Vagina (tissue), 2 donors: ENCODE measurements around the gene SMAP2. TPM values are rescaled to one million over a fixed set of nuclear protein-coding genes. Genes with fewer than 3 reads are reported as not detected.

Experiments used
- DNase-seq, 2 donors: peaks; one replicate each; pipeline ENCODE4 v3.0.0-alpha.2; 2017; ENCODE audit errors: extremely low spot score in 2 of 2
- H3K27ac ChIP-seq: fragments of 200-600 bp; sonication (generic); one replicate; pipeline ENCODE4 v1.5.1; 2019
- H3K27me3 ChIP-seq: fragments of 200-600 bp; sonication (generic); one replicate; pipeline ENCODE4 v1.5.1; 2019
- H3K36me3 ChIP-seq, 2 donors: fragments of 200-600 bp; sonication (generic); one replicate each; pipeline ENCODE4 v1.5.1; 2017 to 2019
- H3K4me1 ChIP-seq: fragments of 200-600 bp; sonication (generic); one replicate; pipeline ENCODE4 v1.5.1; 2019
- H3K4me3 ChIP-seq, 2 donors: fragments of 200-600 bp; sonication (generic); 1 replicate in 1 of 2; 2 replicates in 1 of 2; pipeline ENCODE4 v1.5.1; 2016 to 2019
- H3K9me3 ChIP-seq: fragments of 200-600 bp; sonication (generic); one replicate; pipeline ENCODE4 v1.5.1; 2019
- POLR2A ChIP-seq, 2 donors: fragments of 450-650 bp; IDR thresholded peaks; one replicate each; pipeline ENCODE4 v1.6.1; 2017; ENCODE audit warnings: antibody characterized with exemption in 2 of 2, mild to moderate bottlenecking in 2 of 2, moderate library complexity in 2 of 2
- POLR2AphosphoS5 ChIP-seq, 2 donors: sonication (generic); formaldehyde crosslinking; IDR thresholded peaks; one replicate each; pipeline ENCODE4 v1.9.0; 2017; ENCODE audit warnings: antibody characterized with exemption in 2 of 2, mild to moderate bottlenecking in 2 of 2, low read depth in 1 of 2; ENCODE audit not compliant: insufficient read depth in 1 of 2
- intact Hi-C: fragments of 100-400 bp; cut with DNase I; formaldehyde crosslinking; loops from one replicate; pipeline ENCODE4 v1.15.1; 2023
- total RNA-seq: library from RNA; depleted of rRNA; stranded (reverse); fragments of >200 nt; gene quantifications from one replicate; pipeline ENCODE4 v1.2.3, GENCODE V29; 2016
- TF ChIP-seq, protein P1 (sequence below), 3 experiments: fragments of 450-650 bp in 2 of 3; fragments of 200-600 bp in 1 of 3; sonication (generic) in 1 of 3; IDR thresholded peaks; one replicate each; pipeline ENCODE4 v1.5.1; 2017 to 2019; ENCODE audit warnings: antibody characterized with exemption in 3 of 3, mild to moderate bottlenecking in 2 of 3, moderate library complexity in 2 of 3

The SMAP2 gene
- total RNA-seq, 1 donor from 2014 or later = 24.8 TPM

GRCh38 chr1:40454873-40455272 lies 81.3 kb downstream of the SMAP2 start:
- Histone ChIP-seq H3K4me1 (peaks cover 6% of the 10 kb centered on the region), H3K4me3 (no peak overlapping the region), H3K27ac (no peak overlapping the region), H3K36me3 (peaks cover 0 to 34% of the 10 kb centered on the region in 2 donors), H3K27me3 (no peaks in the 10 kb centered on the region), H3K9me3 (peaks cover 23% of the 10 kb centered on the region)
- intact Hi-C loops = no loop called here
- no peak for DNase-seq
- no peak for TF ChIP-seq POLR2AphosphoS5 (IDR thresholded peaks at IDR 0.05; ENCODE audit: insufficient read depth in 1 of 2, low read depth in 1 of 2)
- no peak for TF ChIP-seq POLR2A (IDR thresholded peaks at IDR 0.05)
- TF ChIP-seq, protein P1, sequence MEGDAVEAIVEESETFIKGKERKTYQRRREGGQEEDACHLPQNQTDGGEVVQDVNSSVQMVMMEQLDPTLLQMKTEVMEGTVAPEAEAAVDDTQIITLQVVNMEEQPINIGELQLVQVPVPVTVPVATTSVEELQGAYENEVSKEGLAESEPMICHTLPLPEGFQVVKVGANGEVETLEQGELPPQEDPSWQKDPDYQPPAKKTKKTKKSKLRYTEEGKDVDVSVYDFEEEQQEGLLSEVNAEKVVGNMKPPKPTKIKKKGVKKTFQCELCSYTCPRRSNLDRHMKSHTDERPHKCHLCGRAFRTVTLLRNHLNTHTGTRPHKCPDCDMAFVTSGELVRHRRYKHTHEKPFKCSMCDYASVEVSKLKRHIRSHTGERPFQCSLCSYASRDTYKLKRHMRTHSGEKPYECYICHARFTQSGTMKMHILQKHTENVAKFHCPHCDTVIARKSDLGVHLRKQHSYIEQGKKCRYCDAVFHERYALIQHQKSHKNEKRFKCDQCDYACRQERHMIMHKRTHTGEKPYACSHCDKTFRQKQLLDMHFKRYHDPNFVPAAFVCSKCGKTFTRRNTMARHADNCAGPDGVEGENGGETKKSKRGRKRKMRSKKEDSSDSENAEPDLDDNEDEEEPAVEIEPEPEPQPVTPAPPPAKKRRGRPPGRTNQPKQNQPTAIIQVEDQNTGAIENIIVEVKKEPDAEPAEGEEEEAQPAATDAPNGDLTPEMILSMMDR (IDR thresholded peaks at IDR 0.05) = no peak

DNA sequence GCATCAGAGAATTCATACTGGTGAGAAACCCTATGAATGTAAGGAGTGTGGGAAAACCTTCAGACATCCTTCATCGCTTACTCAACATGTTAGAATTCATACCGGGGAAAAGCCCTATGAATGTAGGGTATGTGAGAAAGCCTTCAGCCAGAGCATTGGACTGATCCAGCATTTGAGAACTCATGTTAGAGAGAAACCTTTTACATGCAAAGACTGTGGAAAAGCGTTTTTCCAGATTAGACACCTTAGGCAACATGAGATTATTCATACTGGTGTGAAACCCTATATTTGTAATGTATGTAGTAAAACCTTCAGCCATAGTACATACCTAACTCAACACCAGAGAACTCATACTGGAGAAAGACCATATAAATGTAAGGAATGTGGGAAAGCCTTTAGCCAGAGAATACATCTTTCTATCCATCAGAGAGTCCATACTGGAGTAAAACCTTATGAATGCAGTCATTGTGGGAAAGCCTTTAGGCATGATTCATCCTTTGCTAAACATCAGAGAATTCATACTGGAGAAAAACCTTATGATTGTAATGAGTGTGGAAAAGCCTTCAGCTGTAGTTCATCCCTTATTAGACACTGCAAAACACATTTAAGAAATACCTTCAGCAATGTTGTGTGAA lies 89.5 kb downstream of the SMAP2 start:
- Histone ChIP-seq H3K9me3 (peaks cover 80% of the 10 kb centered on the region), H3K4me1 (no peaks in the 10 kb centered on the region), H3K27ac (no peak overlapping the region), H3K4me3 (no peak overlapping the region), H3K36me3 (peaks cover 0 to 44% of the 10 kb centered on the region in 2 donors), H3K27me3 (no peaks in the 10 kb centered on the region)
- intact Hi-C loops = no loop called here
- DNase-seq = no peak
- TF ChIP-seq POLR2A (IDR thresholded peaks at IDR 0.05) (no peak), POLR2AphosphoS5 (IDR thresholded peaks at IDR 0.05; ENCODE audit: insufficient read depth in 1 of 2, low read depth in 1 of 2) (no peak)
- TF ChIP-seq, protein P1 (IDR thresholded peaks at IDR 0.05) = no peak

DNA sequence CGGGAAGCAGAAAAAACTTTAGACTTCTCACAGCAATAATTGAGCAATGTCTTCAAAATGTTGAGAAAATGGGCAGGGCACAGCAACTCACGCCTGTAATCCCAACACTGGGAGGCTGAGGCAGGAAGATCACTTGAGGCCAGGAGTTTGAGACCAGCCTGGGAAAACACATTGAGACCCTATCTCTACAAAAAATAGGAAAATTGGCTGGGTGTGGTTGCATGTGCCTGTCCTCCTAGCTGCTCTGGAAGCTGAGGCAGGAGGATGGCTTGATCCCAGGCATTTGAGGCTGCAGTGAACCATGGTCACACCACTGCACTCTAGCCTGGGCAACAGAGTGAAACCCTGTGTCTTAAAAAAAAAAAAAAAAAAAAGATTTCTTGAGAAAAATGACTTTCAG lies 95.8 kb downstream of the SMAP2 start:
- no peaks in the 10 kb centered on the region for H3K36me3 ChIP-seq

More for the DNA sequence above, 95.8 kb downstream of the SMAP2 start:
- TF ChIP-seq, protein P1 (IDR thresholded peaks at IDR 0.05) = no peak
- no peak for TF ChIP-seq POLR2A (IDR thresholded peaks at IDR 0.05)
- no peak for TF ChIP-seq POLR2AphosphoS5 (IDR thresholded peaks at IDR 0.05; ENCODE audit: insufficient read depth in 1 of 2, low read depth in 1 of 2)
- Histone ChIP-seq H3K27me3 (no peaks in the 10 kb centered on the region), H3K4me3 (no peak overlapping the region), H3K4me1 (no peaks in the 10 kb centered on the region), H3K9me3 (peaks cover 30% of the 10 kb centered on the region), H3K27ac (no peak overlapping the region)
- intact Hi-C loops = no loop called here
- DNase-seq = no peak

Other genes starting within 250 kb of the SMAP2 start
- gene RLF, start 212.3 kb upstream of the SMAP2 start, total RNA-seq = 16.9 TPM
- not detected for gene TMCO2, start 125.8 kb upstream of the SMAP2 start, total RNA-seq
- 25.5 TPM for gene ZMPSTE24, start 115.5 kb upstream of the SMAP2 start, total RNA-seq
- 7.1 TPM for gene COL9A2, start 56.4 kb upstream of the SMAP2 start, total RNA-seq
- gene ZFP69B, start 76.7 kb downstream of the SMAP2 start, total RNA-seq = 1.2 TPM
- gene ZFP69, start 103.6 kb downstream of the SMAP2 start, total RNA-seq = 4.9 TPM
- gene EXO5, start 135.0 kb downstream of the SMAP2 start, total RNA-seq = 3.4 TPM
- gene ZNF684, start 157.9 kb downstream of the SMAP2 start, total RNA-seq = 1.2 TPM